IPS-18a (cell line): ENCODE measurements around the gene TEKT2.

ENCODE experiments used
- H3K27ac ChIP-seq: one replicate; pipeline ENCODE4 v1.5.1; 2013; ENCODE audit warnings: low read length
- H3K27me3 ChIP-seq: one replicate; pipeline ENCODE4 v1.6.1; 2013; ENCODE audit warnings: mild to moderate bottlenecking, low read length; ENCODE audit not compliant: control insufficient read depth, insufficient read depth
- H3K36me3 ChIP-seq: one replicate; pipeline ENCODE4 v1.6.1; 2013; ENCODE audit warnings: low read depth, low read length; ENCODE audit not compliant: control insufficient read depth
- H3K4me1 ChIP-seq: one replicate; pipeline ENCODE4 v1.6.1; 2013; ENCODE audit warnings: low read depth, low read length; ENCODE audit not compliant: control insufficient read depth
- H3K4me3 ChIP-seq: one replicate; pipeline ENCODE4 v1.5.1; 2013; ENCODE audit warnings: low read length
- H3K9ac ChIP-seq: one replicate; pipeline ENCODE4 v1.6.1; 2013; ENCODE audit warnings: mild to moderate bottlenecking, low read length, moderate library complexity
- H3K9me3 ChIP-seq: one replicate; pipeline ENCODE4 v1.6.1; 2013; ENCODE audit warnings: low read depth, low read length; ENCODE audit not compliant: control insufficient read depth

TEKT2 gene

GRCh38 chr1:36111151-36111550 lies 27.3 kb downstream of the TEKT2 start:
- Histone ChIP-seq H3K36me3 (no peaks in the 10 kb centered on the region), H3K27ac (no peak overlapping the region), H3K4me1 (no peaks in the 10 kb centered on the region), H3K9ac (no peak overlapping the region), H3K4me3 (no peak overlapping the region), H3K9me3 (no peaks in the 10 kb centered on the region), H3K27me3 (no peaks in the 10 kb centered on the region)

GRCh38 chr1:36112823-36113222 lies 28.9 kb downstream of the TEKT2 start:
- no peak overlapping the region for H3K9ac ChIP-seq
- H3K27me3 ChIP-seq: no peaks in the 10 kb centered on the region
- H3K27ac ChIP-seq: no peak overlapping the region
- no peaks in the 10 kb centered on the region for H3K36me3 ChIP-seq
- H3K4me1 ChIP-seq: no peaks in the 10 kb centered on the region
- H3K4me3 ChIP-seq: no peak overlapping the region
- no peaks in the 10 kb centered on the region for H3K9me3 ChIP-seq

DNA sequence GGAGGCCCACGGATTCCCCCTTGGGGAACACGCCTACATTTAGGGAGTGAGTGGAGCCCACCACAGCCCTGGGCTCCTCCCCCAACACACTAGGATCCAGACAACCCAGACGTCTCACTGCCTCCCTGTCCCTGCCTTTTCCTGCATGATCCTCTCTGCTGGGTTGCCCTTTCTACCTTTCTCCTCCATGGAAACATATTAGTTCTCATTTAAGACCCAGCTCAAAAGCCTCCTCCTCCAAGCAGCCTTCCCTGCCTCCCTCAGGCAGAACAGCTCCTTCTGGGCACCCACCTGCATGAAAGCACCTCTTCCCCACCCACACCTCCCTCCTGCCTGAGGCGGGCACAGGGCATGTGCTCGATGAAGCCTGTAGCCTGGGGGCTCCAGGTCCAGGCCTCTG lies 30.5 kb downstream of the TEKT2 start:
- H3K9me3 ChIP-seq: no peaks in the 10 kb centered on the region
- no peaks in the 10 kb centered on the region for H3K4me1 ChIP-seq
- H3K36me3 ChIP-seq: no peaks in the 10 kb centered on the region
- no peak overlapping the region for H3K4me3 ChIP-seq
- no peak overlapping the region for H3K27ac ChIP-seq
- H3K27me3 ChIP-seq: no peaks in the 10 kb centered on the region
- no peak overlapping the region for H3K9ac ChIP-seq

DNA sequence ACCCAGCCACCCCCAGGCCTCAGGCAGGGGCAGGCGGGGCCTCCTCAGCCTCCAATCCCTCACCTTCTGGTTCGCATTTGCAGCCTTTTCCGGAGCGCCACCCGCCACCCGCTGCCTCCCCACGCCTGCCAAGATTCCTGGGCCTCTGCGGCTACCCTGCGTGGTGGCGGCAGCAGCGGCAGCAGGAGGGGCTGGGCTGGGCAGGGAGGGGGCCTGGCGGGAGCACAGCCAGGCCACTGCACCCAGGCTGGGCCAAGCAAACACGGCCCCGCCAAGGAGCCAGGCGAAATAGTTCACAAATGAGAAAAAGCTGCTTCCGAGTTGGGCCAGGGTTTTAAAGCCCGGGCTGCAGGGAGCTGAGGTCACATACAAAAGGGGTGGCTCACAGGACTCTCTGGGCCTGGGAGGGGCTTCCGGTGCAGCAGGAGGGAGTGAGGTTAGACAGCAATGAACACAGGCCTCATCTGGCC lies 31.3 kb downstream of the TEKT2 start:
- no peak overlapping the region for H3K9ac ChIP-seq
- H3K27me3 ChIP-seq: no peaks in the 10 kb centered on the region
- H3K4me3 ChIP-seq: no peak overlapping the region
- H3K36me3 ChIP-seq: no peaks in the 10 kb centered on the region
- no peak overlapping the region for H3K27ac ChIP-seq
- H3K4me1 ChIP-seq: no peaks in the 10 kb centered on the region
- no peaks in the 10 kb centered on the region for H3K9me3 ChIP-seq

- Histone ChIP-seq H3K27ac (no peak overlapping the region), H3K27me3 (no peaks in the 10 kb centered on the region), H3K4me1 (no peaks in the 10 kb centered on the region), H3K36me3 (no peaks in the 10 kb centered on the region), H3K9ac (no peak overlapping the region), H3K9me3 (no peaks in the 10 kb centered on the region), H3K4me3 (no peak overlapping the region)
Measured at GRCh38 chr1:36115931-36116330, 32.0 kb downstream of the TEKT2 start.

DNA sequence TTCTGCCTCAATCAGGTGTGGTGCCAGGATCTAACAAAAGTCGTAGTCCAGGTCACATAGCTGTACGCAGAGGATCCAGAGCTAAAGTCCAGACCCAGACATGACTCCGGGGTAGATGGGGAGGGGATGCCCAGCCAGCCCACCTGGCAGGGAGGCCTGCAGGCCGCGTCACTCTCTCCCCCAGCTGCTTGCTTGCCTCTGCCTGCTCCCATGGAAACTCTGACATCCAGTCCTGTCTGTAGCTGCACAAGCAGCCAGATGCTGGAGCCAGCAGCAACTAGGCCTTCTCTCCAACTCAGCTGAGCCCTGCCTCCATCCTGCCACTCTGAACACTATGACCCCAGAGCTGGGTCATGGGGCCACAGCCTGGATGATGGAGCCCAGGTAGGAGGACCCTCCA lies 33.0 kb downstream of the TEKT2 start:
- Histone ChIP-seq H3K27me3 (no peaks in the 10 kb centered on the region), H3K4me3 (no peak overlapping the region), H3K36me3 (no peaks in the 10 kb centered on the region), H3K27ac (no peak overlapping the region), H3K4me1 (no peaks in the 10 kb centered on the region), H3K9me3 (no peaks in the 10 kb centered on the region), H3K9ac (no peak overlapping the region)

DNA sequence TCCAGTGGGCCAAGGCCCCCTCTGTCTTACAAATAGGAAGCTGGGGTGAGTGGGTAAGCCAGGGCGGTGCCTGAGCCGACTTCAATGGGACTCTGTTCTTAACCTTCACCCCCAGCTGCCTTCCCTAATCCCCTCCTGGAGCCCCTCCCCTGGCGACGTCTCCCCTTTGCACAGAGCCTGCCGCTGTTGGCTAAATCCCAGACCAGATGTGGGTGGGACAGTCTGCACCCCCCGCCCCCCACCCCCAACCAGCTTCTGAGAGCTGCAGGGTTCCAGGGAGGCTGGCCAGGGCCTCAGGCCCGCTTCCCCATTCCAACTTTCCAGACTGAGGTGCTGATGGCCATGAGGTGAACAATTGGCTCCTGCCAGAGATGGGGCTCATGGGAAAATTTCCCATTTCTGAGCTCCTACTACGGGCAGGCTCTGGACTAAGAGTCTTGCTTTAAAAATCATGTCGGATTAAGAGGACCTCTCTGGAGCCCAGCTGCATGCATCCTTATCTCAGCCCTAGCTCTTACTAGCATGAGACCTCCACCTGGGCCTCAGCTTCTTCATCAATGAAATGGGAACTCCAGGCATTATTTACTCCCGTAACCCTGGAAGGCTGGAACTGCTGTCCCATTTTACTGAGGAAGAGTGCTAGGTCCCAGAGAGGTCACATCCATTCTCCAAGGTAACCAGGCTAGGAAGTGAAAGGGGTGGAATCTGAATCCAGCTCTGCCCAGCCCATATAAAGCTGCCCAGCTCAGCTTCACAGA lies 34.7 kb downstream of the TEKT2 start:
- Histone ChIP-seq H3K36me3 (no peaks in the 10 kb centered on the region), H3K27ac (no peak overlapping the region), H3K9ac (no peak overlapping the region), H3K27me3 (peaks cover 12% of the 10 kb centered on the region), H3K4me1 (no peaks in the 10 kb centered on the region), H3K4me3 (no peak overlapping the region), H3K9me3 (no peaks in the 10 kb centered on the region)

GRCh38 chr1:36119456-36119855 lies 35.6 kb downstream of the TEKT2 start:
- H3K9ac ChIP-seq: no peak overlapping the region
- no peak overlapping the region for H3K27ac ChIP-seq
- peaks cover 21% of the 10 kb centered on the region for H3K27me3 ChIP-seq
- H3K4me3 ChIP-seq: no peak overlapping the region
- no peaks in the 10 kb centered on the region for H3K9me3 ChIP-seq
- H3K4me1 ChIP-seq: no peaks in the 10 kb centered on the region
- no peaks in the 10 kb centered on the region for H3K36me3 ChIP-seq

DNA sequence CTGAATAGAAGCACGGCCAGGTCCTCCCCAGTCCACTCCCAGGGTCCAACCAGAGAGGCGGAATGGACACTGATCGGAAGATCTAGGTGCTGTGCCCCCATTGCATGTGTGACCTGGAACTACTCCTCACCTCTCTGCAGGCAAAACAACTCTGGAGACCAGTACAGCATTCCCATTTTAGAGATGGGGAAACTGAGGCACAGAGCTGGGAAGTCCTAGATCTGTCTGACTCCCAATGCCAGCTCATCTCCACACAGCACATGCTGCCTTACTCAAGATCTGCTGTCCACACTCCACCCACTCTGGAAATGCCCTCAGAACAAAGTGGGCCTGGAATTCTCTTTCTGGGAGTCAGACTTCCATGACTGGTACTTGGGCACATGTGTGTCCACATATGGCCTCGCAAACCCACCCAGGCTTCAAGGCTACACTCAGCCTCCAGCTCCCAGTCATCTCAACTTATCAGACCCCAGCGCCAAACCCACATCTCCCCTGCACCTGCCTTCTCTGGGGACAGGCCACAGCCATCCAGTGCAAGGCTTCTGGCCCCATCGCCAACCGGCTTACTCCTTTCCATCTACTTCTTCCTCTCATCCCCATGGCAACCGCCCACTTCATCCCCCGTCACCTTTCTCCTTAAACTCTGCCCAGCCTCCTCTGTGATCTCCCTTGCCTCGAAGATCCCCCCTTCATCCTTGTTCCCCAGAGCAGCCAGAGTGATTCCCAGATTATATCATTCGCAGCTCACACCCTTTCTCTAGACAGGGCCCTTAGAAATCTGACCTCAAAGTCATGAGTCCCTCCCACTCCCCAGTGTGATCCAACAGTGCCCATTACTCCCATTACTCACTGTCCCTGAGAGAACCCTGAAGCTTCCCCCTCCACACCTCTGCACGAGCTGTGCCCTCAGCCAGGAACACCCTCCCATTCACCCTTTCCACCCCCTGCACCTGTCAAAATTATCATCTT lies 38.5 kb downstream of the TEKT2 start:
- no peak overlapping the region for H3K4me3 ChIP-seq
- no peaks in the 10 kb centered on the region for H3K4me1 ChIP-seq
- H3K9me3 ChIP-seq: no peaks in the 10 kb centered on the region
- no peak overlapping the region for H3K27ac ChIP-seq
- no peak overlapping the region for H3K9ac ChIP-seq
- H3K36me3 ChIP-seq: no peaks in the 10 kb centered on the region
- H3K27me3 ChIP-seq: peaks cover 39% of the 10 kb centered on the region

DNA sequence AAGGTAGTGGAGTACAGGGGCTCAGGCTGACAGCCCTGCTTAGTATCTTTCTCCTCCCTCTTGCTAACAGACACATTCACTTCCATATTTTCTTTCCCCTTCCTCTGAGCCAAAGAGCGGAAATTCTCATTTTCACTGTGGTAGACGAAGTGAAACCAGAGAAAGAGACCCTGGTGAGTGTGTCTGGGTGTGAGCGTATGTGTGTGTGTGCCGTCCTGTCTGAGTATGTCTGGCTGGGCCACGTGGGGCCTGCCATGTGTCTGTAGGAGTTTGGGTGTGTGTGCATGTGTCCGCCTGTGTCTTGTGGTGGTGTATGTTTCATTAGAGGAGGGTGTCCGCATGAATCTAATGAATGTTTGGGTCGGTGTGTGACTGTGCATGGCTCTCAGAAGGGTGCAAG lies 39.5 kb downstream of the TEKT2 start:
- no peaks in the 10 kb centered on the region for H3K36me3 ChIP-seq
- no peaks in the 10 kb centered on the region for H3K9me3 ChIP-seq
- no peak overlapping the region for H3K27ac ChIP-seq
- H3K27me3 ChIP-seq: peaks cover 39% of the 10 kb centered on the region
- no peaks in the 10 kb centered on the region for H3K4me1 ChIP-seq
- no peak overlapping the region for H3K4me3 ChIP-seq
- no peak overlapping the region for H3K9ac ChIP-seq

GRCh38 chr1:36124404-36125128 lies 40.7 kb downstream of the TEKT2 start:
- H3K9ac ChIP-seq: no peak overlapping the region
- H3K36me3 ChIP-seq: no peaks in the 10 kb centered on the region
- no peaks in the 10 kb centered on the region for H3K9me3 ChIP-seq
- peaks cover 39% of the 10 kb centered on the region for H3K27me3 ChIP-seq
- H3K4me1 ChIP-seq: no peaks in the 10 kb centered on the region
- H3K27ac ChIP-seq: no peak overlapping the region
- H3K4me3 ChIP-seq: peak overlapping the region; percentile 40
